SH-SY5Y (cell line): ENCODE results near the gene GPR150.

ENCODE experiments used
- GATA2 ChIP-seq: IDR thresholded peaks from 2 replicates; pipeline ENCODE4 v1.6.1; 2011; ENCODE audit warnings: mild to moderate bottlenecking, low read depth, low read length
- GATA3 ChIP-seq: IDR thresholded peaks from 2 replicates; pipeline ENCODE4 v1.6.1; 2011; ENCODE audit warnings: low read depth, mild to moderate bottlenecking, low read length, moderate library complexity

- TF ChIP-seq GATA3, result no peak
- no peak for TF ChIP-seq GATA2
Observed at GRCh38 chr5:95633671-95634070, 13.8 kb downstream of the GPR150 start.
